Amniotic epithelial cell (primary cell): Measurements from ENCODE around the gene PREX1.

Experiments
- DNase-seq: peaks from one replicate; pipeline ENCODE4 v3.0.0-alpha.2; 2010; ENCODE audit warnings: low read depth

Gene PREX1

DNA sequence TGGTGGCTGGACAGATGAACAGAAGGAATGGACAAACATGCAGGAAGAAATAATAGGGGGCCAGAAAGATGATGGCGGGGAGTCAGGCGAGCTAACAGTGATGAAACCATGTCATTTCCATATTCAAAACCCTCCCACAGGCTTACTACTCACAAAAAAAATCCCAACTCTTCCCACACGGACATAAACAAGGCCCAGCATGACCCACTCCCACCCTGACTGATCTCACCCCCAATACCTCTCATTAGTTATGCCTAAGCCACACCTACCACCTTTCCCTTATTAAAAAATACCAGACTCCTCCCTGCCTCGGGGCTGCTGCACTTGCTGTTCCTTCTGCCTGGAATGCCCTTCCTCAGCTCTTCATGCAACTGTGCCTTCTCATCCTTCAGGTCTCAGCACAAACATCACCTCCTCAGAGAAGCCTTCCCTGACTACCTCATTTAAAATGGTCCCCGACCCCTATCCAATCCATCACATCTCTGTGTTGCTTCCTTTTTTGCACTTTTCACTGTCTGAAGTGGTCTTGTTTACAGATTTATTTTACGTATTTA lies 145.8 kb downstream of the PREX1 start:
- DNase-seq: peak; percentile 25

DNA sequence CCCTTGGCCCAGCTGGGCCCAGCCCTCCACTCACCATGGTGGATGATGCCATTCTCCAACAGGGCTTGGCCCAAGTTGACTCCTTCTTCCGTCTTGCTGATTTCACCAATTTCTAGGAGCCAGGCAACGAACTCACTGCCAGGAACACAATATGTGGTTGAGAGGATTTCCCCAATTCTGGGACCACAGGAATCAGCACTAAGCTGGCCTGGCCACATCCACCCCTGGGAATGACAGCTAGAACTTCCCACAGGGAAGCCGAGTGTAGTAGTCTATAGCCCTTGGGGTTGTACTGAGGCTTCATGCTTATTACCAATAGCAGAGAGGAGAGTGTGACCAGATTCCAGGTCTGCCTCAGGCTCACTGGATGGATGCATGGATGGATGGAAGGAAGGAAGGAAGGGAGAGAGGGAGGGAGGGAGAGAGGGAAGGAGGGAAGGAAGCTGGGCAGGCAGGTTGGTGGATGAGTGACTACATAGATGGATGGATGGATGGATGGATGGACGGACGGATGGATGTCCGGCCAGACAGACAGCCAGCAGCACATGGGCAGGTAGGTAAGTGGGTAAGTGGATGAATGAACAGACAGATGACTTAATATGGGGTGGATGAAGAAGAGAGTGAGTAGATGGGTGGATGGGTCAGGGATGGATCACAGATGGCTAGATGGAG lies 146.5 kb downstream of the PREX1 start:
- no peak for DNase-seq

DNA sequence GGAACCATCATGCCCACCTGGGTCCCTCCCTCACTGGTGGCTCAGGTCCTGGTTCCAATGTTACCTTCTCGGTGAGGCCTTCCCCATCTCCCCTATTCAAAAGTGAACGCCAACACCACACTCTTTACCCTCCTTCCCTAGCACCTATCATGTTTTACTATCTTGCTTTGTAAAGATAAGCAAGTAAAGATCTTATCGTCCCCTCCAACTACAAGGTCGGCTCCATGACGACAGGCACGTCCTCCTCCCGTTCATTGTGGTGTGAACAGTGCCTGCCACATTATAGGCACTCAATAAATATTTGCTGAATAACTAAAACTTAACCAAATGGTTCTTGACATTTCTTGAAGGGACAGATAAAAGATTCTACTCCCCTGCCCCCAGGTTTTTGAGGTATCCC lies 147.1 kb downstream of the PREX1 start:
- DNase-seq: no peak

DNA sequence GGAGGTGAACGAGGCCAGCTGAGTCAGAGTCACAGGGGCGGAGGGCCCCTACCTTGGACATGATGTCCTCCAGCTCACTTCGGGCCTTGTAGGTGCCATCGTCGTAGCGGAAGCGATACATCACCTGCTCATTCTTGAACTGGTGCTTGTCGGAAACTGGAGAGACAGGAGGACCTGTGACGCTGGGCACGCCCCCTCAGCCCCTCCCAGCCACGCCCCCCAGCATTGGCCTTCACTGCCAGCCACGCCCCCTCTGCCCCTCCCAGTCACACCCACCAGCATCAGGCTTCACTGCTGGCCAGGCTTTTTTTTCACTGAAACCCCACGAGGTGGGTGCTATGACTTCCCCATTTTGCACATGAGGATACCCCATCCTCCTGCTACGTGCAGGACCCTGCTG lies 148.2 kb downstream of the PREX1 start:
- DNase-seq: no peak

DNA sequence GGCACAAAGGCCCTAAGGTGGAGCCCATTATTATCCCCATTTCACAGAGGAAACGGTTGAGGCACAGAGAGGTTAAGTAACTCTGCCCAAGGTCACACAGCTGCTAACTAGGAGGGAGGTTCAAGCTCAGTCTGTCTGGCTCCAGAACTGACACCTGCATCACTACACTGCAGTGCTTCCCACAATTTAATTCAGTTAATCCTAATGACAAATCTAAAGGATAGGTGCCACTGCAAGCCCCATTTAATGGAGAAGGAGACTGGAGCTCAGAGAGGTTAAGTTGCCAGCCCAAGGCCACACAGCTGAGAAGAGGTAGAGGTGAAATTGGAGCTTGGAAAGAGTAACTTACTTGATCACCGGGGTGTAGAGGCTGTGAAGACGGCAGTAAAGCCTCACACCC lies 148.8 kb downstream of the PREX1 start:
- no peak for DNase-seq

DNA sequence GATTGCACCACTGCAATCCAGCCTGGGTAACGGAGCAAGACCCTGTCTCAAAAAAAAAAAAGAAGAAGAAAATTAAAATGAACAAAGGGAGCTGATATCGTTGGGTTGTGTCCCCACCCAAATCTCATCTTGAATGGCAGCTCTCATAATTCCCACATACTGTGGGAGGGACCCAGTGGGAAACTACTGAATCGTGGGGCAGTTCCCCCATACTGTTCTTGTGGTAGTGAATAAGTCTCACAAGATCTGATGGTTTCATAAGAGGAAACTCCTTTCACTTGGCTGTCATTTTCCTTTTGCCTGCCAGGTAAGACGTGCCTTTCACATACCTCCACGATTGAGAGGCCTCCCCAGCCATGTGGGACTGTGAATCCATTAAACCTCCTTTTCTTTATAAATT lies 149.4 kb downstream of the PREX1 start:
- DNase-seq: no peak

DNA sequence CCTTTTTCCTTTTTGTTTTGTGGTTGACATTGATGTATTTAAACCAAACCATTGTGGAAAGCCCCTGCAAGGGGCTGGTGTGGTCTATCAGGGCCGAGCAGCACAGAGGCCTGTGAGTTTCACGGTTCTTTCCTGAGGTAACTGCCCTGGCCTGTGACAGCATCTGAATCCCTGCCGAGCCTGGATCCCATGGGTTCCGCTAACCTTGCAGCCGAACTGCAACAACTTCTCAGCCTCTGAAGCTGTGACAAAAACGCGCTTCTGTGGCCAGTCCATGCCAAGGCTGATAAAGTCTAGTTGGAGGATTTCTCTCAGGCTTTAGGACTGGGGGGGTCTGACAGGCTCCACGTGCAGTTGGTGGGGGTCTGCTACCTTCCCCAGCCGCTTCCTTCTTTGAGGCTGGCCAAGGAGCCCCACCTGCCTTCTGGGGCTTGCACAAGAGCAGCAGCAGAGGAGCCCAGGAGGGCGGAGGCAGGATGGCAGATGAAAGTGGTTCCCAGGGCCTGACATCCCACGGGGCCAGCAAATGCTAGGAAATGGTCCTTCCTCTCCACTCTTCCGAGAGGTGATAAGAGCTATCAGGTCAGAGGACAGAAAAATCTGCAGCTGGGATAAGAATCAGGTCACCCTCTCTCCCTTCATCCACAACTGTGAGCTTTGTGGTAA lies 150.9 kb downstream of the PREX1 start:
- DNase-seq: no peak

DNA sequence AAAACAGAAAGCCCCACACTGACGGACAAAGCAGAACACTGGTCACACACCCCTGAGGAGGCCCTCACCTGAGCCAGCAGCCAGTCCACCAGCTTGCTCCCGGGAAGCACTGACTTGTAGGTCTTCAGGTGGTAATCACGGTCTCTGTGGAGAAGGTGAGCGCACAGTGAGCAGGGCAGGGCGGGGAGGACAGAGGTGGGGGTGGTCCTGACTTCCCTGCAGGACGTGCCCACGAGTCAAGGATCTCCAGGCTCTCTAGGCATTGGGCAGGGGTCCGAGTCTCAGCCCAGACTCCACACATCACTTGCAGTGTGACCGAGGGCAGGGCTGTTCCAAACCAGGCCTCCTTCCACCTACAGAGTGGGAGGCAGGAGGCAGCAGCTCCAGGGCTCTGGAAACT lies 151.7 kb downstream of the PREX1 start:
- no peak for DNase-seq

DNA sequence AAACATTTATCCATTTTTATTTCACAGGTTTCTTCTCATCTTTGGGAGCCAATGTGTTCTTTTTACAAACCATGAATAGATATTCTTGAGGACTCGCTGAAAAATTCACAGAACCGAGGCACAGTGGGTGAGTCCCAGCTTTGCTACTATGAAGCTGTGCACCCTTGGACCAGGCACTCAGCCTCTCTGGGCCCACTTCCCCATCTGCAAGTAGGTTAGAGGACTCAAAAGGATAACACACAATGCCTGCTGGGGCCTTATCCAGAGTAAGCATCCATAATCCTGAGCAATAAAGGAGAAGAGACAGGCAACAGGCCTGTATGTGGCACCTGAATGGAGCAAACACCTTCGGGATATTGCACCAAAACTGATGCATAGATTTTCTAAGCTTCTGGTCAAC lies 153.3 kb downstream of the PREX1 start:
- no peak for DNase-seq

DNA sequence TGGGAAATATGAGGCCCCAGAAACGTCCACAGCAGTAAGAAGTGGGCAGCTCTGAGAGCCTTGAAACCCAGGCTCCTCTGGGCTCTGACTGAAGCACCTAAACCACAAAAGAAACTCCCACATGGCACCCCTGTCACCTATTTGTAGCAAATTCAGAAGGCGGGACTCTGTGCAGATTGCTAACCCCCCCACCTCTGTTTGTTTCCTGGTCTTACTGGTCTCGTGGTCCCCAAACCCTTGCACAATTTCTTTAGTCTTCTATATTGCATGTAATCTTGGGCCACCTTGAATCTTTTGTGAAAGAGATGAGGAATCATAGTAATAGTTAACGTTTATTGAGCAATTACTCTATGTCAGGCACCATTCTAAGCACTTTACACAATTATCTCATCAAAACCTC lies 154.3 kb downstream of the PREX1 start:
- no peak for DNase-seq

DNA sequence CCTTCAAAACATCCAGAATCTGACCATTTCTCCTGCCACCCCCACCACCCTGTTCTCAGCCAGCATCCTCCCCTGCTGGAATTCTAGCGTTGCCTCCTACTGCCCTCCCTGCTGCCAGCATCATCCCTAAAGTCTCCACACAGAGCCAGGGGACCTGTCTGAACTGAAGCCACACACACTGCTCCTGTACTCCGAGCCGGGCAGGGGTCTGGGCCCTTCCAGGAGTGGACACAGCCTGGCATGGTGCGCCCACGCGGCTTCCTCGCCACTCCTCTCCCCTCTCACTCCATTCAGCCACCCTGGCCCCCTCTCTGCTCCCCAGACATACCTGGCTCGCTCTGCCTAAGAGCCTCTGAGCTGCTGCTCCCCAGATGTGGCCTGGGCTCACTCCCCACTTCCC lies 155.5 kb downstream of the PREX1 start:
- DNase-seq: no peak

DNA sequence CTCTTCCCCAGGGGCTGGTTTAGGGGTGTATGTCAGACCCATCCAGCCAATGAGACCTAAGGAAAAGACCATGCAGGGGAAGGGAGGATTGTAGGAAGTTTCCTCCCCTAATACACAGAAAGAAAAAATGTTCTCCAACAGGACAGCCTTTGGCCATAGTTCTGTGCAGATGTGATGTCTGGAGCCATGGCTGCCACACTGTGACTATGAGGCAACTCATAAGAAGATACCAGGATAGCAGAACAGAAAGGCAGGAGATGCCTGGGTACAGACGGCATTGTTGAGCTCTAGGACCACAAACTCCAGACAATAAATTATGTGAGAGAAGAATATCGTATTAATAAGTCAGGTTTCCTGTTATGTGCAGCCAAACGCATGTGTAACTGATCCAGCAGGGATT lies 156.7 kb downstream of the PREX1 start:
- no peak for DNase-seq

DNA sequence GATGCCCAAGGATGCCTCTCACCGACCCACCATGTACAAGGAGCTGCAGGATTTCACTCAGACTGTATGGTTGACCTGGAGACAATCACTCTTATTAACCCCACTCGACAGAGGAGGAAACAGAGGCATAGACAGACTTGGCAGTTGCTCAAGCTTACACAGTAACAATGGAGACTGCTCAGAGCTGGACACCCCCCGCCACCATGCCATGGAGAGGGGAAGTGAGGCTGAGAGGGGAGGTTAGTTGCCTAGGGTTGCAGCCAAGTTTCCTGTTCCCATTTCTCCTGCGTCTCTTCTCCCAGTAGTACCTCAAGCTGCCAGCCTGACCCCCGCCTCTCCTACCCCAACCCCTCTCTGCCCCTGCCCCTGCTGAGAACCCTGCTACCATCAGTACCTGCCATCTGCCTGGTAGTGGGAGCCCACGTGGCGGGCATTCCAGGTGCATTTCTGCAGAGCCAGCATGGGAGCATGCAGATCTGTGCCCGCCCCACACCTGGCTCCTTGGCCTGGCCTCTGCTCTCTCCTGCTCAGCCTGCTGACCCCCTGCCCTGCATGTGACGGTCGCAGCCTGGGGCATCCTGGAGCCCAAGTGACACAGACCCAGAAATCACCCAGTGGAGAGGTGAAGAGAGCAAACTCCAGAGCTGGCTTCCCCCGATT lies 157.7 kb downstream of the PREX1 start:
- DNase-seq: no peak

DNA sequence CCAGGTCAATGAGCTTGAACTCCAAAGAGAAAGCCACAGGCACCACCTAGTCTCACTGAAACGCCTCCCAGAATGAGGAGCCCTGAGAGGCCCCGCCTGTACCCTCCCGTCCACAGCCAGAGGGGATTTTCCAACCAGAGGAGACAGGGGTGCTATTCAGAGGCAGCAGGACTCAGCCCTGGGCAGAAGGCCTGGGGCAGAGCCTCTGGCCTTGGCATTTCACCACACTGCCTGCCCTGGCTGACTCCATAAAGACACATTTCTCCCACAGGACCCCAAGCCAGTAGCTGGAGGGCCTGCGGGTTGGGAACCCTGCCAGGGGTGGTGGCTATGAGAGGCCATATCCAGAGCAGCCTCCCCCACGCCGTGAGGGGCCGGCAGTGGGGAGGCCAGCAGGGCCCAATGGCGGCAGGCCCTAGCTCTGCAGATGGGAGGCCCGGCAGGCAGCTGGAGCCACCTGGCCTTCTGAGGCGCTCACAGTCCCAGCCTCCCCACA lies 159.3 kb downstream of the PREX1 start:
- peak; percentile 17 for DNase-seq

DNA sequence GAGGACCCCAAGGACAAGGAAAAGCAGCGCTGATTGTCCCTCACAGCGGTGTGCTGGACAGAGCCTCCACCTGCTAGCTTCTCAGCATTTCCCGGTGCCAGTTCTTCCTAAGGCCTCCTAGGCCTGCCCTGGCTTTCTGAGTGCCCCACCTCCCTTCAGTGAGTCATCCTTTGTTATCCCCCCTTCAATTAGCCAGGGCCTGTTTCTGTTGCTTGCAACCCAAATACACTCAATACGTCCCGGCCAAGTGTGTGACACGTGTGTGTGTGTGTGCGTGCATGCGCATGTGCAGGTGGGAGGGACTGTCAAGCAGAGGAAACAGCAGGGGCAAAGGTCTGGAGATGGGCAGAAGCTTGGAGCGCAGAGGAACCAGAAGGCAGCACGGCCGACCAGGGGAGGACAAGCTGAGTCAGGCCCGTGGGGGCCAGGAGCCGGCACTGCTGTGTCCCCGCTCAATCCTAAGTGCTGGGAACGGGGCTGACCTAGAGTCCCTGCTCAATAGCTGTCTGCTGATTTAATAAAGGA lies 159.8 kb downstream of the PREX1 start:
- DNase-seq: no peak

DNA sequence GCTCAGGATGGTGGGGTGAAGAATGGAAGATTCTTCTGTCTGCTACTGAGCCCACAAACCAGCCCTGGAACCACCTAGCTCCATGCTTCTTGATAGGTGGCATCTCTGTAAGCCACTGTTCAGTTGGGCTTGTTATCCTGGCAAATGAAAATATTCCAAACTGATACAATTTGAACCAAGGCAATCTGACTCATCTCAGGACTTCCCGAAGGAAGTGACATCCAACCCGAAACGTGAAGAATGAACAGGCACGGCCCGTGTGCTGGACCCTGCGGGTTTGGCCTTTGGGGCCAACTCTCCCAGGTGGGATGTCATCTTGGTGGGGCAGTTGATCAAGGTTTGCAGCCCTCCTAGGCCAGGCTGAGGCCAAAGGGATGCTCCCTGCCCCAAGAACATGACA lies 160.3 kb downstream of the PREX1 start:
- DNase-seq: no peak

DNA sequence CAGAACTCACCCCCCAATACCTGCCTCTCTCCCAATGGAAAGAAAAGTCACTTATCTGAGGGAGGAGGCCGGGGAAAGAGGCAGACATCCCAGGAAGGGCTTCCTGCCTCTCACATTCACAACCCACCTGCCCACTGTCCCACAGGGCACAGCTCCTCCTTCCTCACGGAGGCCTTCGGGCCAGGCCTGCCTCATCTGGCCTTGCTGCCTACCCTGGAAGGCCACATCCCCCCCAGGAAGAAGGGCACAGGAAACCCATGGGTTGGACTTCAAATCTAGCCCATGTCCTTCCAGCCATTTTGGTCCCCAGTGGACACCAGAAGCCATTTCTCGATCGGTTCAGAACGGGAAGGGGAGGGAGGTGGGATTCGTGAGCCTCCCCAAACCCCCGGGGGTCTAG lies 162.0 kb downstream of the PREX1 start:
- no peak for DNase-seq

DNA sequence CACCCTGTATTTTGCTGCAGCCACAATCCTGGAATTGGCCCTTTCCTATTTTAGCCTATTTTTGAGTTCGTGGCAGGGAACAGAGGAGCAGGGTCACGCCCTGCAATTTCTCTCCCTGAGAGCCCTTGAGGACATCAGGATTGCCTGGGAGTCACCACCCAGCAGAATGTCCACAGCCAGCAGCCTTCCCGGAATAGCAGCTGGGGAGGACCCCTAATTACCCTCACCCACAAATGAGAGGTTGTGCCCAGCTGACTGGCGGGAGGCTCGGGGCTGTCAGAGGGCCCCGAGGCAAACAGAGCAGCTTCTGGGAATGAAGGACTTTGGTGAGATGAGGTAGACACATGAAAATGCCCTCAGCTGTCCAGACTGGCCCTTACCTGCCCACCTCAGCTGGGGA lies 165.1 kb downstream of the PREX1 start:
- DNase-seq: no peak

DNA sequence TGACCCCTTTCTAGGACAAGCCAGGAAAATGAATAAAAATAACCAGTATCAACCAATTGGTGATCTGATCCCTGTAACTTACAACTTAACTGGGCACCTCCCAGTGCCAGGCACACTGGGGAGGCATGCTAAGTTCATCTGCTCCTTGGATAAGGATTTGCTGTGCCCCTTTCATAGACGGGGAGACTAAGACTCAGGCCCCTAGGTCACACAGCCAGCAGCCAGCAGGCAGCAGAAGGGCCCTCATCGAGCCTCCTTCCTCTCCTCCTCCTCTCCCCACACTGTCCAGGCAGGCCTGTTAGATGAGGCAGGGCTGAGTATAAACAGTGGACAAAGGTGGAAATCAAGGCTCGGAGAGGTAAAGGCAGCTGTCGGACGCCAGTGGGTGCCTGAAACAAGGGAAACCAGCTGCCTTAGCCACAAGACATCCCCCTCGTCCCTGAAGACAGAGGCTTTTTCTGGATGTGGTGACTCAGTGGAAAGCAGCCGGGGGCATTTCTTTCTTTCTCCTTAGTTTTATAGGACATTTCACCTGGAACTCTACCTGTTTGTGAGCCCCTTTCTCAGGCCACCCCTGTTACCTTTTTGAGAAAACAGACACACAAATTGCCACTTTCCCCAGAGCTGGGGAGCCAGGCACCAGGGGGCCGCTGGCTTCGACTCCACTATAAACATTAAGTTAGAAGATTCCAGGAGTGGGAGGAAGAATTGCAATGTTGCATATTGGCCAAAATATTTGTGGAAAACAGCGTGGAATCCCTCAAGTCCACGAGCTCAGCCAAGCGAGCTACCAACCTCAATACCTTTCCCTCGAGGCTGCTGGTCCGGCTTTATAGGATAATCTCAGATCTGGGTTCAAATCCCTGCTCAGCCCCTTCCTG lies 166.0 kb downstream of the PREX1 start:
- DNase-seq: no peak

DNA sequence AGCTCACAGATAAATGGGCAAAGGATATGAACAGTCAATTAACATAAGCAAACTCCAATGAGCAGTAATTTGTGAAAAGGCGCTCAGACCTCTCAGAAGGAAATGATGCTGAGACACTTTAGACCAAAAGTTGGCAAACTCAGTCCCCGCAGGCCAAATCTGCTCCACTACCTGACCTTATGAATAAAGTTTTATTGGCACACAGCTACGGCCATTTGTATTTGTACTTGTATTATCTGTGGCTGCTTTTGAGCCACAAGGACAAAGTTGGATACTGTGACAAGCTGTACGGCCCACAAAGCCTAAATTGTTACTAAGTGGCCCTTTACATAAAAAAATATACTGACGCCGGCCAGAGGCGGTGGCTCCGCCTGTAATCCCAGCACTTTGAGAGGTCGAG lies 167.0 kb downstream of the PREX1 start:
- DNase-seq: no peak

DNA sequence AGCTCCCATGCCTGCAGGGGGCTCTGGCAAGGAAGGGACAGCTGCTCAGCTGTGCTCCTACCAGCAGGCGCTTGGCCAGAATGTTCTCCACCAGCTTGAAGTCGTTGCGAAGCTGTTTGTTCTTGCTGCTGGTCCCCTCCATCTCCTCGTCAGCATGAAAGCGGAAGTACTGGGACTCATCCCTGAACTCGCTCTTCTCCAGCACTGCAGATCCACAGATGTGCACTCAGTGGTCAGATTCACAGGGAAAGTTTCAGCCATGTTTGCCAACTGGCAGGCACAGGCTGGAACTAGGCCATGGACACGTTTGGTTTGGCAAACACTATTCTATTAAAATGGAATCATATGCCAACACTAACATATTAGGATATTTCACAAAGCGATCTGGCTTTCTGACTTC lies 167.9 kb downstream of the PREX1 start:
- no peak for DNase-seq

DNA sequence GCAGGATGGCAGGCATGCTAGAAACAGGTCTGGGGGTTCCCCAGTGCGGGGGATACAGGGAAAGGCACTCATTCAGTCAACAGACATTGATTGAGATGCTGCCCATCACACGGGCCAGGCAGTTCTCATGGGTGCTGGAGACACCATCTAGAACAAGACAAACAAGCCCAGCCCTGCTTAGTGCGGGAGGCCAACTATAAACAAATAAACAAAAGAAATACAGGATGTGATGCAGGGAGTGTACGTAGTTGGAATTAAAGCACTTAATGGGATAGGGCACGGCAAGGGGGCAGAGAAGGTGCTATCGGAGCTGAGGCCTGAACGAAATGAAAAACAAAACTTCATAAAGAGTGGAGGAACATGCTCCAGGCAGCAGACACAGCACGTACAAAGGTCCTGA lies 169.3 kb downstream of the PREX1 start:
- DNase-seq: no peak
